Rectal smooth muscle tissue (tissue), 1 donor: ENCODE data around the gene POMGNT1.

ENCODE experiments used
- H3K27ac ChIP-seq: one replicate; pipeline ENCODE4 v1.7.0; 2013; ENCODE audit warnings: low read depth, low read length, inconsistent platforms
- H3K27me3 ChIP-seq: one replicate; pipeline ENCODE4 v1.7.0; 2013; ENCODE audit warnings: low read length; ENCODE audit not compliant: control insufficient read depth, insufficient read depth
- H3K36me3 ChIP-seq: one replicate; pipeline ENCODE4 v1.7.0; 2013; ENCODE audit warnings: low read length; ENCODE audit not compliant: control insufficient read depth, insufficient read depth
- H3K4me1 ChIP-seq: one replicate; pipeline ENCODE4 v1.7.0; 2013; ENCODE audit warnings: low read length; ENCODE audit not compliant: control insufficient read depth, insufficient read depth
- H3K4me3 ChIP-seq: one replicate; pipeline ENCODE4 v1.7.0; 2013; ENCODE audit warnings: low read length
- H3K9ac ChIP-seq: one replicate; pipeline ENCODE4 v1.7.0; 2013; ENCODE audit warnings: low read length

Gene POMGNT1

GRCh38 chr1:46174448-46175231, 23.6 kb downstream of the POMGNT1 start, which contains the start of gene TSPAN1:
TSS of gene TSPAN1 (plus strand) at chr1:46175087. CDS start at chr1:46181108, 6,021 bp downstream.
- H3K27me3 ChIP-seq: no peaks in the 10 kb centered on the region
- H3K36me3 ChIP-seq: no peaks in the 10 kb centered on the region
- H3K9ac ChIP-seq: no peak within 1 kb of the TSS
- peaks cover 17% of the 10 kb centered on the region for H3K4me1 ChIP-seq
- peak within 1 kb of the TSS; percentile 51 for H3K27ac ChIP-seq
- peak within 1 kb of the TSS; percentile 12 for H3K4me3 ChIP-seq

- H3K9ac ChIP-seq: no peak overlapping the region
- H3K4me1 ChIP-seq: peaks cover 17% of the 10 kb centered on the region
- H3K4me3 ChIP-seq: peak overlapping the region; percentile 12
- H3K27ac ChIP-seq: no peak overlapping the region
- H3K27me3 ChIP-seq: no peaks in the 10 kb centered on the region
- no peaks in the 10 kb centered on the region for H3K36me3 ChIP-seq
Measured at GRCh38 chr1:46173361-46173856, 24.8 kb downstream of the POMGNT1 start.

DNA sequence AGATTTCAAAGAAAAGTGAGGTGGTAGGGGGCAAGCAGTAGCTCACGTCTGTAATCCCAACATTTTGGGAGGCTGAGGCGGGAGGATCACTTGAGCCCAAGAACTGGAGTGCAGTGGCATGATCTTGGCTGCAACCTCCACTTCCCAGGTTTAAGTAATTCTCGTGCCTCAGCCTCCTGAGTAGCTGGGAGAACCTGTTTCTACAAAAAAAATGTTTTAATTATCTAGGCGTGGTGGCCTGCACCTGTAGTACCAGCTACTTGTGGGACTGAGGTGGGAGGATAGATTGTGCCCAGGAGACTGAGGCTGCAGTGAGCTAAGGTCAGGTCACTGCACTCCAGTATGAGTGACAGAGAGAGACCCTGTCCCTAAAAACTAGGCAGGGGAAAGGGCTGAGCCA, 25.9 kb downstream of the POMGNT1 start:
- Histone ChIP-seq H3K9ac (no peak overlapping the region), H3K4me1 (peaks cover 17% of the 10 kb centered on the region), H3K27ac (no peak overlapping the region), H3K27me3 (no peaks in the 10 kb centered on the region), H3K4me3 (no peak overlapping the region), H3K36me3 (no peaks in the 10 kb centered on the region)

GRCh38 chr1:46171871-46172270, 26.4 kb downstream of the POMGNT1 start:
- H3K27ac ChIP-seq: no peak overlapping the region
- H3K27me3 ChIP-seq: no peaks in the 10 kb centered on the region
- peaks cover 17% of the 10 kb centered on the region for H3K4me1 ChIP-seq
- H3K4me3 ChIP-seq: no peak overlapping the region
- H3K9ac ChIP-seq: no peak overlapping the region
- H3K36me3 ChIP-seq: no peaks in the 10 kb centered on the region

DNA sequence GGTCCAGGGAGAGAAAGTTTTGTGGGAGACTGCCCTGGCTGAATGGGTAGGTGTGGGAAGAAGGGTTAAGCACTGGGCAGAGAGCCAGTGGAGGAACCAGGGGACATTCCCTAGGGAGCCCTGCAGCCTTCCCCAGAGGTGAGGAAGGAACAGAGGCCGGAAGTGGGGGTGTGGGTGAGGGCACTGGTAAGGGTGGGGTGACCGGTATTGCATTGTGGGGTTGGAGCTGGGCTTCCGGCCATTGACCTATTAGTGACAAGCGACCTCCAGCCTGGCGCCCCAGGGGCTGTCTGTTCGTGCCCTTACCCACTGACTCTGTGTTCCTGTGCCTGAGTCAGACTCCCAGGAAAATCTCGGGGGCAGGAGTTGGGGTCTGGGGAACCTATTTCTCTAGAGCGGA, 26.9 kb downstream of the POMGNT1 start:
- Histone ChIP-seq H3K36me3 (no peaks in the 10 kb centered on the region), H3K4me3 (no peak overlapping the region), H3K9ac (no peak overlapping the region), H3K27me3 (no peaks in the 10 kb centered on the region), H3K4me1 (peaks cover 17% of the 10 kb centered on the region), H3K27ac (no peak overlapping the region)

DNA sequence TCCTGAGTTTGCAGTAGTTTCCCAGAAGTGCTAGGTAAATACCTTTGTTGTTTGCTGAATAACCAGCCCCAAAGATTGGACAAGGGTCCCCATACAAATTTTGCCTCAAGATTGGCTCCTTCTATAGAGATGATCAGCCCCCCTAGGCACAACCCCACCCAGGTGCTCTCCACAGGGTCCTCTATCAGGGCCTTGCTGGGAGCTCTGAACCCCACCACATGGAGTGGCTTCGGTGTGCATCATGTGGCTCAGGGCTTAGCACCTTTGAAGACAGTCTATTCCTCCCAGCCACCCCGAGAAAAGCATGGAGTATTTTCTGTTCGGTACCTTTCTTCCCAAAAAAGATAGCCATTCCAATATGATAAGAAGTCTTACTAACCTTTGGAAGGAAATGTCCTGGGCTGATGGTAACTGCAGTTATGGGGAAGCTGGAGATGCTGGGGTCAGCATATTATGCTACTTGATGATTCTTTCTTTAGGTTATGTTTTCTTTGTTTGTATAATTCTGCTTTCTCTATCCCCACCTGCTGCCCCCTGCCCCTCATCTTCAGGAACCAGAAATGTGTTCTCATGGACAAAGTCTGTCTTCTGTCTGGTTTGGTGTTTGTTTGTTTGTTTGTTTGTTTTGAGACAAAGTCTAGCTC, 28.3 kb downstream of the POMGNT1 start:
- Histone ChIP-seq H3K4me3 (no peak overlapping the region), H3K4me1 (peaks cover 17% of the 10 kb centered on the region), H3K36me3 (no peaks in the 10 kb centered on the region), H3K9ac (no peak overlapping the region), H3K27me3 (no peaks in the 10 kb centered on the region), H3K27ac (no peak overlapping the region)

DNA sequence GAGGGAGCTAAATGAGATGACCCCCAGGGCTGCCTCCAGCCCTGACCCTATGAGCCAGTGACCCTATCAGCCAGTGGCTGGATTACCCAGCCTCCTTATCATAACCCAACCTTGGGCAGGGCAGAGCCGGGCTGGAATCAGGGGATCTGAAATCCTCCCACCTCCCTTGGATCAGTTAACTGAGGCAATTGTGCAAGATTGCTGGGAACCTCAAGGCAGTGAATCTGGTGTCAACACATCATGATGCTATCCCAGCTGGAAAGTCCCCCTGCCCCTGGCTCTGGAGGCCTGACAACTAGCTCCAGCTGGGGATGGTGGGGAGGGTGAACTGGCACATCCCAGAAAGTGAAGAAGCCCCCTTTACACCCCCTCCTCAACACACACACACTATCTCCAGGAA, 29.8 kb downstream of the POMGNT1 start:
- H3K27me3 ChIP-seq: no peaks in the 10 kb centered on the region
- H3K9ac ChIP-seq: no peak overlapping the region
- H3K36me3 ChIP-seq: no peaks in the 10 kb centered on the region
- no peak overlapping the region for H3K27ac ChIP-seq
- peaks cover 6% of the 10 kb centered on the region for H3K4me1 ChIP-seq
- no peak overlapping the region for H3K4me3 ChIP-seq

- H3K4me3 ChIP-seq: peak overlapping the region; percentile 58
- H3K4me1 ChIP-seq: no peaks in the 10 kb centered on the region
- no peaks in the 10 kb centered on the region for H3K36me3 ChIP-seq
- H3K9ac ChIP-seq: no peak overlapping the region
- no peaks in the 10 kb centered on the region for H3K27me3 ChIP-seq
- H3K27ac ChIP-seq: no peak overlapping the region
Measured at GRCh38 chr1:46166521-46167462, 31.4 kb downstream of the POMGNT1 start.

GRCh38 chr1:46160212-46160611, 38.0 kb downstream of the POMGNT1 start:
- Histone ChIP-seq H3K27ac (no peak overlapping the region), H3K4me3 (no peak overlapping the region), H3K4me1 (no peaks in the 10 kb centered on the region), H3K27me3 (no peaks in the 10 kb centered on the region), H3K36me3 (no peaks in the 10 kb centered on the region), H3K9ac (no peak overlapping the region)

DNA sequence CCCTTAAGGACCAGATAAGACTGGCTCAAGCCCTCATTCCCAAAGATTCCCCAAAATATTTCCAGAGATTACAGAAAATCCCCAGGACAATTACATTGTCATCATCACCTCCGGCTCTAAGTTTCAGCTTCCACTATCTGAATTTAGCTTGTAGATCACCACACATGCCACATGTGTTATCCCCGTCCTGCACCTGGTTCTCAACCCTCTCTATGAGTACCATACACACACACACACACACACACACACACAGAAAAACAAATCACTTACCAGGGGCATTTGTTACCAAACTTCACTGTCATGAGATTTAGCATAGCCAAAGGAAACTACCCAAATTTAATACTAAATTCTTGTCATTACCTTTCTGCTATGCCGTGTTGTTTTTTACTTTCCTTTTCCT, 38.7 kb downstream of the POMGNT1 start:
- H3K27me3 ChIP-seq: no peaks in the 10 kb centered on the region
- H3K36me3 ChIP-seq: no peaks in the 10 kb centered on the region
- H3K4me3 ChIP-seq: no peak overlapping the region
- no peak overlapping the region for H3K27ac ChIP-seq
- H3K4me1 ChIP-seq: no peaks in the 10 kb centered on the region
- H3K9ac ChIP-seq: no peak overlapping the region

GRCh38 chr1:46158312-46159281, 39.6 kb downstream of the POMGNT1 start:
- H3K27me3 ChIP-seq: no peaks in the 10 kb centered on the region
- H3K27ac ChIP-seq: no peak overlapping the region
- no peaks in the 10 kb centered on the region for H3K4me1 ChIP-seq
- no peak overlapping the region for H3K9ac ChIP-seq
- no peaks in the 10 kb centered on the region for H3K36me3 ChIP-seq
- H3K4me3 ChIP-seq: no peak overlapping the region
